Epidermal melanocyte (primary cell): ENCODE results near the gene COMMD2.

Experiments
- DNase-seq: peaks from one replicate; pipeline ENCODE4 v3.0.0; 2011; ENCODE audit warnings: low spot score; ENCODE audit not compliant: insufficient read length

Gene COMMD2

DNA sequence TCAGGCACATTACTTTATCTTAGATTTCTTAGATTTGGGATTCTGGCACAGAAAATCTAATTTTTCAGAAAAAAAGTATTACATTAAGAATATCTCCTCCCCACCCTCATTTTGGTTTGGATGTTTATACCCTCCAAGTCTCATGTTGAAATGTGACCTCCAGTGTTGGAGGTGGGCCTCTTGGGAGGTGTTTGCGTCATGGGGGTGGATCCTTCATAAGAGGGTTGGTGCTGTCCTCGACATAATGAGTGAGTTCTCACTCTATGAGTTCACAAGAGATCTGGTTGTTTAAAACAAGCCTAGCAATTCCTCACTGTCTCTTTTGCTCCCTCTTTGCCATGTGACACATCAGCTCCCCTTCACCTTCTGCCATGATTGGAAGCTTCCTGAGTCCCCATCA, 48.8 kb downstream of the COMMD2 start:
- no peak for DNase-seq

DNA sequence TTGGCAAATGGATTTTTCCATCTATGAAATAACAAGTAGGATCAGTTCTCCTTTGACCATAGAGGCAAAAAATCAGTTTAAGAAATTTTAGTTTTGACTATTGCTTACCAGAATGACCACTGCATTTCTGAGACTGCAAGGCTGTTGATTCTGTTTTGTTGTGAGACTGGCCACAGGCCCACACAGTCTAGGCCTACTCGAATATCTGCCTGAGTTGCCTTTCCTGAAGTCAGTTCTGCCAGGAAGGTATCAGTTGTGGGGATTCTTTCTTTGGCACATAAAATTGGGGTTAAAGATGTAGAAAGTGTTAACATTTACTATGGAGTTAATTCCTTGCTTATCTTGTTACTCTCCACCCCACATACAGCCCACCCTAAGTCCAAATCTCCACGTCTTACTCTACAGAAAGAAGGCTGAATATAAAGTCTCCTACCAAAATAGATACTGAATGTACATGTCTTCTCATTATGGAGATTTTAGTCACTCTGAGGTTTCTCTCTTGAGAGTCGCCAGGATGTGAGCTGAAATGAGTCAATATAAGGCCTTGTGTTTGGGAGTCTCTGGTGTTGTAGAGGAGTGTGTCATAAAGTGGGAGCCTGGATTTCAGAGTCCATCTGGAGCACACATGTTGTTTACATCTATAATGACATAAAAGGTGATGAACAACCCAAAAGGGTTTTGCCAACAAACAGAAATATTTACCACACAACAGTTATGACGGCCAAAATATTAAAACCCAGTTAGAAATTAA, 49.4 kb downstream of the COMMD2 start:
- peak; percentile 44 for DNase-seq

DNA sequence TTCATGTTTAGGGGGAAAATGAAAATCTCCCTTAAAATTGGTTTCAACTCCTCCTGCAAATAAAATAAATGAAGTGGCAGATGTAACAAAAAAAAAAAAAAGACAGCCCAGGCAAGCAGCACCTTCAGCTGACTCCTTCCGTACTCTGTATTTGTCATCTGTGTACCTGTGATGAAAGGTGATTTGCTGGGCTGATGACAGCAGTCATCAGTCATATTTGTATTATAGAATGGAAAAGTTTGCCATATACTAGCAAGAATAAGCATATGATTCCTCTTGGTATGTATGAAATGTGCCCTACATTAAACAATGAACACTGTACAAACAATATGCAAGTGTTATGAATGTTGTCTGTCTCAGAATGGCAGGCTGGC, 50.3 kb downstream of the COMMD2 start:
- no peak for DNase-seq

DNA sequence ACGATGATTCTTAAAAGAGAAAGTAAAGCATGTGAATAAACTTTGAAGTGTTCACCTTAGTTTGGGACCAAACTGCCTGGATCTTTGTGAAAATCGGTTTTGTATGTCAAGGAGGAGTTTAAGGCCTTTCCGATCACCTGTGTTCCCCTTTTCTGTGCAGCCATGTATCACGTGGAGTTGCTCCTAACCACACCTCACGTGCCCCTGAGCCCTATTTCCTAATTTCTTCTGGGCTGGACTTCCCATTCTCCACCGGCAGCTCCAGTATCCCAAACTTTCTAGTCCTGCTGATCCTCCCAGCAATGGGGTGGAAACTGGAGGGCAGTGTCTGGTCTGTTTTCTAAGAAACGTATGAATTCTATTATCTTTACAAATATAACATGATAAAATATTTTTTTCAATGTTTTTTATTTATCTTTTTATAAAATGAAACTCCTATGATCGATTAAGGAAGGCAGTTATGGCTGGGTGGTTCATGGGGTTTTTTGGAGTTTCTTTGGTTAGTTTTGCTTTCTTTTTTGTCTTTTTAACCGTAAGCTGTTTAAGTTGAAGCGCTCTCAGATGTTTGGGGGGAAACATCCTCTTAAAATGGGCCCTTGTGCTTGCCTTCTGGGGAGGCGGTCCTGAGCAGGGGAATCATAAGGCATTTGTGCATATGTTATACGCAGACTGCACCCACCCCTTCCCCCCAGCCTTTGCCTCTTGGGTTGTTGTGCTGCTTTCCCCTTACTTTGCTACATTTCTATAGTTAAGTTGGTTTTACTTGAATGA, 50.9 kb downstream of the COMMD2 start:
- no peak for DNase-seq
